A673 (cell line): ENCODE results near the gene CUL2. TPM values are rescaled to one million over a fixed set of nuclear protein-coding genes. Genes with fewer than 3 reads are reported as not detected.
"Not testable (repeated sequence)": the region's sequence is repeated elsewhere in the genome, so short reads cannot be mapped to it uniquely, and the experiment has no call there.

ENCODE experiments used
- BruUV-seq: library from RNA; stranded (reverse); fragments of 400-500 nt; replicated peaks from 2 replicates; lab custom pipeline; 2021; lab: Mats Ljungman, UMichigan
- CTCF ChIA-PET: fragments of 300-600 bp; sonication (Branson Sonifier 250); formaldehyde crosslinking; loops from one replicate; lab custom pipeline; 2022; ENCODE audit warnings: antibody characterized with exemption; lab: Charles Lee
- POLR2A ChIA-PET: fragments of 300-600 bp; sonication (Branson Sonifier 250); formaldehyde crosslinking; loops from one replicate; lab custom pipeline; 2022; ENCODE audit warnings: antibody characterized with exemption; ENCODE audit not compliant: low non-redundant PET; lab: Charles Lee
- DNase-seq: peaks from one replicate; pipeline ENCODE4 v3.0.0-alpha.2; 2015; ENCODE audit warnings: low spot score
- H3K27ac ChIP-seq: fragments of 200-600 bp; sonication (generic); 2 replicates; pipeline ENCODE4 v1.5.1; 2016; ENCODE audit warnings: mixed run types, low read depth, mild to moderate bottlenecking, mixed read lengths, antibody characterized with exemption, low read length; ENCODE audit not compliant: poor library complexity, severe bottlenecking
- H3K27me3 ChIP-seq: fragments of 200-600 bp; sonication (generic); replicated peaks from 2 replicates; pipeline ENCODE4 v1.6.1; 2017; ENCODE audit warnings: mixed run types, low read depth, mild to moderate bottlenecking, mixed read lengths, antibody characterized with exemption, low read length; ENCODE audit not compliant: insufficient read depth, poor library complexity
- H3K36me3 ChIP-seq: fragments of 200-600 bp; sonication (generic); 2 replicates; pipeline ENCODE4 v1.6.1; 2016; ENCODE audit warnings: mixed run types, mild to moderate bottlenecking, mixed read lengths, antibody characterized with exemption, low read length; ENCODE audit not compliant: insufficient read depth, poor library complexity, severe bottlenecking
- H3K4me1 ChIP-seq: fragments of 200-600 bp; sonication (generic); 2 replicates; pipeline ENCODE4 v1.6.1; 2017; ENCODE audit warnings: mixed run types, mild to moderate bottlenecking, mixed read lengths, antibody characterized with exemption, low read length; ENCODE audit not compliant: insufficient read depth, poor library complexity, severe bottlenecking
- H3K4me3 ChIP-seq: fragments of 200-600 bp; sonication (generic); 2 replicates; pipeline ENCODE4 v1.5.1; 2016; ENCODE audit warnings: low read depth, mixed run types, mild to moderate bottlenecking, mixed read lengths, low read length; ENCODE audit not compliant: poor library complexity, severe bottlenecking
- H3K9me3 ChIP-seq: fragments of 200-600 bp; sonication (generic); 2 replicates; pipeline ENCODE4 v1.6.1; 2016; ENCODE audit warnings: mixed run types, low read depth, mild to moderate bottlenecking, mixed read lengths, antibody characterized with exemption, low read length; ENCODE audit not compliant: poor library complexity, severe bottlenecking
- EZH2 ChIP-seq: fragments of 200-600 bp; sonication (generic); IDR thresholded peaks from 2 replicates; pipeline ENCODE4 v1.6.1; 2017; ENCODE audit warnings: borderline replicate concordance, low read depth, mild to moderate bottlenecking, mixed read lengths, antibody characterized with exemption, low read length; ENCODE audit not compliant: poor library complexity, severe bottlenecking
- intact Hi-C: fragments of 100-400 bp; cut with micrococcal nuclease; formaldehyde crosslinking; loops from one replicate; pipeline ENCODE4 v1.10.0; 2022; ENCODE audit not compliant: unreplicated experiment
- total RNA-seq: library from RNA; stranded (reverse); gene quantifications from 2 replicates; pipeline ENCODE4 v1.2.3, GENCODE V29; 2021
- TF ChIP-seq, protein P1 (sequence below): fragments of 300-800, 200-600 bp; sonication (generic); conservative IDR thresholded peaks from 2 replicates; pipeline ENCODE4 v1.5.1; 2017; ENCODE audit warnings: low read depth, mild to moderate bottlenecking, antibody characterized with exemption, low read length, moderate library complexity, mixed read lengths

Gene CUL2
- total RNA-seq, 1 experiment from 2014 or later: 45.2 TPM

DNA sequence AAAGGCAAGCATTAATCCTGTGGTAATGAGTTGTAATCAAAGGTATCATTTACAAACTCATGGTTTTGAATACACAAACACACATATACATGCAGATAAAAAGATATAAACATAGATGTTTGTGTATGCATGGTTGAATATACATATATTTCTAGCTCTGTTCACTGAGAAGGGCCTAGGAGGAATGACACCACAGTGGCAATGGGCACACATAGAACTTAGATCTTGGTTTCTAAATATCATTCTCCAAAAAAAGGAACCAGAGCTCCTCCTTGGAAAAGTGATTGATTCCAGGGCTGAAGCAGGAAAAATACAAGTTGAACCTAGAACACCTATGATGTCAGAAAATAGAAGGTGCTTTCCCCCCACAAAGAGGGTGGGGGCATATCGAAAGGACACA, 6.9 kb downstream of the CUL2 start:
- H3K27ac ChIP-seq: no peak overlapping the region
- ChIA-PET CTCF (no interaction called here), POLR2A (no interaction called here)
- H3K36me3 ChIP-seq: no peaks in the 10 kb centered on the region
- H3K4me1 ChIP-seq: no peaks in the 10 kb centered on the region
- no peak overlapping the region for H3K4me3 ChIP-seq
- no TSS peak for BruUV-seq
- DNase-seq: no peak
- H3K27me3 ChIP-seq: no peaks in the 10 kb centered on the region
- TF ChIP-seq EZH2: no peak
- TF ChIP-seq, protein P1, sequence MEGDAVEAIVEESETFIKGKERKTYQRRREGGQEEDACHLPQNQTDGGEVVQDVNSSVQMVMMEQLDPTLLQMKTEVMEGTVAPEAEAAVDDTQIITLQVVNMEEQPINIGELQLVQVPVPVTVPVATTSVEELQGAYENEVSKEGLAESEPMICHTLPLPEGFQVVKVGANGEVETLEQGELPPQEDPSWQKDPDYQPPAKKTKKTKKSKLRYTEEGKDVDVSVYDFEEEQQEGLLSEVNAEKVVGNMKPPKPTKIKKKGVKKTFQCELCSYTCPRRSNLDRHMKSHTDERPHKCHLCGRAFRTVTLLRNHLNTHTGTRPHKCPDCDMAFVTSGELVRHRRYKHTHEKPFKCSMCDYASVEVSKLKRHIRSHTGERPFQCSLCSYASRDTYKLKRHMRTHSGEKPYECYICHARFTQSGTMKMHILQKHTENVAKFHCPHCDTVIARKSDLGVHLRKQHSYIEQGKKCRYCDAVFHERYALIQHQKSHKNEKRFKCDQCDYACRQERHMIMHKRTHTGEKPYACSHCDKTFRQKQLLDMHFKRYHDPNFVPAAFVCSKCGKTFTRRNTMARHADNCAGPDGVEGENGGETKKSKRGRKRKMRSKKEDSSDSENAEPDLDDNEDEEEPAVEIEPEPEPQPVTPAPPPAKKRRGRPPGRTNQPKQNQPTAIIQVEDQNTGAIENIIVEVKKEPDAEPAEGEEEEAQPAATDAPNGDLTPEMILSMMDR: no peak
- peaks cover 6% of the 10 kb centered on the region for H3K9me3 ChIP-seq
- intact Hi-C loops: no loop called here

DNA sequence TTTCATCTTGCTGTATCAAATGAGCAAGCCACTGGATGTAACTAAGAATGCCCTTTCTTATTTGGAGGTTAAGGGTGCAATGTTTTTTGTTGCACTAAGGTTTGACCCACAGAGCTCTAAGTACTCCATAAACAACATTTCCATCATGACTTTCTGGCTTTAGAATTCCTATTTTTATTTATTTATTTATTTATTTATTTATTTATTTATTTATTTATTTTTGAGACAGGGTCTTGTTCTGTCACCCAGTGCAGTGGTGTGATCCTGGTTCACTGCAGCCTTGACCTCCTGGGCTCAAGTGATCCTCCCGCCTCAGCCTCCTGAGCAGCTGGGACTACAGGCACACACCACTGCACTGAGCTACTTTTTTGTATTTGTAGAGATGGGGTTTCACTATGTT, 9.9 kb downstream of the CUL2 start:
- DNase-seq, POLR2A ChIA-PET, CTCF ChIA-PET, H3K4me1 ChIP-seq, BruUV-seq, H3K9me3 ChIP-seq, H3K27me3 ChIP-seq, H3K36me3 ChIP-seq, intact Hi-C loops, H3K27ac ChIP-seq, H3K4me3 ChIP-seq: not testable (repeated sequence)

DNA sequence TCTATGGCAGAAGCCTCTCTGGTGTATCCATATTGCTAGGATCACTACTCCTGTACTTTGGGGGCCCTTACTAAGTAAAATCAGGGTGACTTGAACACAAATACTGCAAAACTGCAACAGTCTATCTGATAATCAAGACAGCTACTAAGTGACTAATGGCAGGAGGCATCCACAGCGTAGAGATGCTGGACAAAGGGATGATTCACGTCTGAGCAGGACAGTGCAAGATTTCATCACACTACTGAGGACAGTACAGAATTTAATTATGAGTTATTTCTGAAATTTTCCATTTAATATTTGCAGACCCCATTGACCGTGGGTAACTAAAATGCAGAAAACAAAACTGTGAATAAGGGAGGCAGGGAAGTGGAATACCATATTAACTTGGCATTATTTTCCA, 10.4 kb downstream of the CUL2 start:
- ChIA-PET POLR2A (no interaction called here), CTCF (no interaction called here)
- Histone ChIP-seq H3K27ac (no peak overlapping the region), H3K36me3 (no peaks in the 10 kb centered on the region), H3K4me1 (no peaks in the 10 kb centered on the region), H3K9me3 (peaks cover 6% of the 10 kb centered on the region), H3K27me3 (no peaks in the 10 kb centered on the region), H3K4me3 (no peak overlapping the region)
- TF ChIP-seq EZH2: no peak
- TF ChIP-seq, protein P1: no peak
- no TSS peak for BruUV-seq
- intact Hi-C loops: no loop called here
- no peak for DNase-seq

DNA sequence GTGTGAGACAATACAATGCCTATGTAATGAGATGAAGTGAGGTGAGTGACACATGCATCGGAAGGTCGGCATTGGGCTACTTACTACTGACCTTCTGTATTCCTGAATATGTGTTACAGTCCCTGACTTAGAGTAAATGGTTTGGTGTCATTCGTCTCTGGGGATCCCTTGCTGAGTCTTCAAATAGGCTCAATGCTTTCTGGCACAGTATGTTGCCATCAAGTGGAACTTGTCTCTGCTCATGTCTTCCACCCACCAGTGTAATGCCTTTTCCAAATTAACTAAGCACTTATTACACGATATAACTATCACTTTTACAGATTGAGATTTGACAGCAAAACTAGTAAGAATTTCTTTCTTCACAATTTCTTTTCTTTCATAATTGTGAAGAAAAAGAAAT, 10.9 kb downstream of the CUL2 start:
- Histone ChIP-seq H3K9me3 (peaks cover 6% of the 10 kb centered on the region), H3K4me1 (no peaks in the 10 kb centered on the region), H3K27me3 (no peaks in the 10 kb centered on the region), H3K36me3 (no peaks in the 10 kb centered on the region), H3K4me3 (no peak overlapping the region), H3K27ac (no peak overlapping the region)
- TF ChIP-seq, protein P1: no peak
- TF ChIP-seq EZH2: no peak
- no peak for DNase-seq
- no TSS peak for BruUV-seq
- POLR2A ChIA-PET: no interaction called here
- CTCF ChIA-PET: no interaction called here
- intact Hi-C loops: no loop called here
